Kidney (tissue), 14 donors: ENCODE measurements around the gene AFG3L2. TPM values are rescaled to one million over a fixed set of nuclear protein-coding genes. Genes with fewer than 3 reads are reported as not detected.

Experiments used
- DNase-seq, 5 donors: peaks; one replicate each; pipeline ENCODE4 v3.0.0-alpha.2; 2013 to 2020
- FAIRE-seq: peaks from 2 replicates; lab custom pipeline; 2012; peaks lifted over from hg19 to GRCh38; lab: Jason Lieb, UNC
- H3K27ac ChIP-seq, 2 donors: one replicate each; pipeline ENCODE4 v1.7.0; 2013; ENCODE audit warnings: low read depth in 2 of 2, low read length in 2 of 2, inconsistent platforms in 1 of 2
- H3K27me3 ChIP-seq: one replicate; pipeline ENCODE4 v1.7.1; 2013; ENCODE audit warnings: low read length, inconsistent platforms; ENCODE audit not compliant: control insufficient read depth, insufficient read depth
- H3K36me3 ChIP-seq, 3 donors: one replicate each; pipeline versions ENCODE4 v1.7.0 to v1.7.1; 2013; ENCODE audit warnings: low read length in 3 of 3, control low read depth in 1 of 3, inconsistent platforms in 1 of 3; ENCODE audit not compliant: insufficient read depth in 3 of 3, control insufficient read depth in 2 of 3
- H3K4me1 ChIP-seq, 3 donors: one replicate each; pipeline versions ENCODE4 v1.7.0 to v1.7.1; 2013; ENCODE audit warnings: low read length in 3 of 3, inconsistent platforms in 1 of 3, low read depth in 1 of 3; ENCODE audit not compliant: control insufficient read depth in 2 of 3, insufficient read depth in 2 of 3
- H3K4me3 ChIP-seq, 3 donors: one replicate each; pipeline versions ENCODE4 v1.7.0 to v1.8.1; 2013; ENCODE audit warnings: low read length in 3 of 3, control low read depth in 1 of 3, inconsistent platforms in 1 of 3
- H3K9ac ChIP-seq, 3 donors: one replicate each; pipeline versions ENCODE4 v1.7.0 to v1.7.1; 2013; ENCODE audit warnings: low read length in 3 of 3, control low read depth in 1 of 3, inconsistent platforms in 1 of 3
- H3K9me3 ChIP-seq, 3 donors: one replicate each; pipeline versions ENCODE4 v1.7.0 to v1.7.1; 2013; ENCODE audit warnings: low read length in 3 of 3, control low read depth in 1 of 3, inconsistent platforms in 1 of 3; ENCODE audit not compliant: control insufficient read depth in 2 of 3, insufficient read depth in 1 of 3
- intact Hi-C: fragments of 100-400 bp; cut with DNase I; formaldehyde crosslinking; loops from one replicate; pipeline ENCODE4 v1.11.1; 2022
- polyA plus RNA-seq: library from polyadenylated mRNA; stranded (reverse); fragments of 350-450 nt; fragmentation: Illumina TruSeq; extraction: RNeasy Lipid Tissue Mini Kit (QIAGEN cat#74804); gene quantifications from one replicate; pipeline ENCODE4 v1.2.3, GENCODE V29; 2014; ENCODE audit warnings: low read depth, low replicate concordance; ENCODE audit not compliant: insufficient read depth
- total RNA-seq: library from RNA; stranded (reverse); fragmentation: NEBNext Ultra II Directional; extraction: Animal tissue kit (Norgen Biotek cat#: 25700); gene quantifications from one replicate; pipeline ENCODE4 v1.2.1, GENCODE V29; 2021
- TF ChIP-seq, protein P1 (sequence below): IDR thresholded peaks from 3 replicates; pipeline ENCODE4 v1.5.1; 2012; ENCODE audit warnings: mild to moderate bottlenecking, moderate library complexity, borderline replicate concordance; ENCODE audit not compliant: insufficient read depth; ENCODE audit errors: extremely low read depth
- donor health status: control.
- donor health status: control.
- donor health status: control.
- donor health status: control.
- donor health status: control.
- donor health status: DM: yes; HTN: yes; CAD: no.
- donor health status: Normal renal cell carcinoma (clear cell type).

Gene AFG3L2
- total and polyA plus RNA-seq, 2 donors from 2014 or later = 55.9 to 62.7 TPM

DNA sequence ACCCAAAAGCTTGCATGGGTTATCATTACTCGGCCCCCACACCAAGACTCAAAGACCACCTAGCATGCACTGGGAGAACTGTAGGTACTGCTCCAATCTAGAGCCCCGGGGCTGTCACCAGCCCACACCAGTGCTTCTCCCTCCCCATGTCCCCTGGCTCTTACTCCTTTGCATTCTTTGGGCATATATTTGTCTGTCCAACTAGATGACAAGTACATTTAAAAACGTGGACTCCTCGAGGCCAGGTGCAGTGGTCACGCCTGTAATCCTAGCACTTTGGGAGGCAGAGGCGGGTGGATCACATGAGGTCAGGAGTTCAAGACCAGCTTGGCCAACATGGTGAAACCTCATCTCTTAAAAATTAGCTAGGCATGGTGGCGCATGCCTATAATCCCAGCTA is 7.8 kb downstream of the AFG3L2 start:
- Histone ChIP-seq H3K9me3 (no peaks in the 10 kb centered on the region), H3K27me3 (no peaks in the 10 kb centered on the region), H3K4me3 (no peak overlapping the region), H3K4me1 (peaks cover 0 to 3% (median 2%) of the 10 kb centered on the region in 3 donors), H3K27ac (no peak overlapping the region), H3K36me3 (peaks cover 3 to 27% (median 16%) of the 10 kb centered on the region in 3 donors), H3K9ac (no peak overlapping the region)
- intact Hi-C loops = no loop called here
- DNase-seq = no peak
- TF ChIP-seq, protein P1, sequence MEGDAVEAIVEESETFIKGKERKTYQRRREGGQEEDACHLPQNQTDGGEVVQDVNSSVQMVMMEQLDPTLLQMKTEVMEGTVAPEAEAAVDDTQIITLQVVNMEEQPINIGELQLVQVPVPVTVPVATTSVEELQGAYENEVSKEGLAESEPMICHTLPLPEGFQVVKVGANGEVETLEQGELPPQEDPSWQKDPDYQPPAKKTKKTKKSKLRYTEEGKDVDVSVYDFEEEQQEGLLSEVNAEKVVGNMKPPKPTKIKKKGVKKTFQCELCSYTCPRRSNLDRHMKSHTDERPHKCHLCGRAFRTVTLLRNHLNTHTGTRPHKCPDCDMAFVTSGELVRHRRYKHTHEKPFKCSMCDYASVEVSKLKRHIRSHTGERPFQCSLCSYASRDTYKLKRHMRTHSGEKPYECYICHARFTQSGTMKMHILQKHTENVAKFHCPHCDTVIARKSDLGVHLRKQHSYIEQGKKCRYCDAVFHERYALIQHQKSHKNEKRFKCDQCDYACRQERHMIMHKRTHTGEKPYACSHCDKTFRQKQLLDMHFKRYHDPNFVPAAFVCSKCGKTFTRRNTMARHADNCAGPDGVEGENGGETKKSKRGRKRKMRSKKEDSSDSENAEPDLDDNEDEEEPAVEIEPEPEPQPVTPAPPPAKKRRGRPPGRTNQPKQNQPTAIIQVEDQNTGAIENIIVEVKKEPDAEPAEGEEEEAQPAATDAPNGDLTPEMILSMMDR = no peak
- FAIRE-seq = no peak

DNA sequence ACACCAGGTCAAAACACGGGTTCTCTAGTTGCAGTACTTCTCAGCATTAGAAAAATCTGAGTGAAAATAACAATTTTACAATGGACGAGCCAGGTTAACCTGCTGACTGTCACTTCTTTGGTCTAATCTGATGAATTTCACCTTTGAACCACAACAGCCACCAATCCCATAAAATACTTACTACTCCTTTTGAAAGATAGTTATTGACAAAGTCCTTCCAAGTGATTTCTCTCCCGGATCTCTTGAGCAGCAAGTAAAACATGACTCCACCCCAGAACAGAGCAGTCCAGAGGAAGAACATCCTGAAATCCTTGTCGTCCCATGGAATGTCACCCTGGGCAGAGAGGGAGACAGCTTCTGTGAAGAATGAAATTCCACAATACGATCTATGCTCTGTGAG is 10.2 kb downstream of the AFG3L2 start:
- H3K4me3 ChIP-seq = no peak overlapping the region
- no peaks in the 10 kb centered on the region for H3K27me3 ChIP-seq
- peaks cover 3 to 29% (median 24%) of the 10 kb centered on the region in 3 donors for H3K36me3 ChIP-seq
- H3K9ac ChIP-seq = no peak overlapping the region
- no peak for FAIRE-seq
- H3K9me3 ChIP-seq = no peaks in the 10 kb centered on the region
- TF ChIP-seq, protein P1 = no peak
- DNase-seq = no peak
- intact Hi-C loops = no loop called here
- peaks cover 0 to 21% (median 15%) of the 10 kb centered on the region in 3 donors for H3K4me1 ChIP-seq
- H3K27ac ChIP-seq = no peak overlapping the region

DNA sequence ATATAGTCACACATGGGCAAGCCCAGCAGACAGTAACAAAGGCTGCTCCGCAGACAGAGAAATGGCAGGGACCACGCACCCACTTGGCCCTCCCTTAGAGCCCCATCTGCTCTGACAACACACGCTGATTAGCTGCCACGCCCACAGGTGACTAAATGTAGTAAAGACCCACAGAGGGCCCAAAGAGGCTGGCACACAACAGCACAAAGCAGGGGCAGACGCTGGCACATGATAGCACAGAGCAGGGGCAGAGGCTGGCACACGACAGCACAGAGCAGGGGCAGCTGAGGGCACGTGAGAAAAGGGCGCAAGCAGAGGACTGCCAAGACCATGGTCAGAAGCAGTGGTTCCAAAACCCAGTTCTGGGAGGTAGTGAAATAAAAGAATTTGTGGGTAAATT is 10.6 kb downstream of the AFG3L2 start:
- Histone ChIP-seq H3K27me3 (no peaks in the 10 kb centered on the region), H3K4me1 (peaks cover 0 to 22% (median 15%) of the 10 kb centered on the region in 3 donors), H3K27ac (no peak overlapping the region), H3K9ac (no peak overlapping the region), H3K4me3 (no peak overlapping the region), H3K9me3 (no peaks in the 10 kb centered on the region), H3K36me3 (peaks cover 3 to 29% (median 24%) of the 10 kb centered on the region in 3 donors)
- FAIRE-seq = no peak
- no peak for DNase-seq
- TF ChIP-seq, protein P1 = no peak
- intact Hi-C loops = no loop called here

DNA sequence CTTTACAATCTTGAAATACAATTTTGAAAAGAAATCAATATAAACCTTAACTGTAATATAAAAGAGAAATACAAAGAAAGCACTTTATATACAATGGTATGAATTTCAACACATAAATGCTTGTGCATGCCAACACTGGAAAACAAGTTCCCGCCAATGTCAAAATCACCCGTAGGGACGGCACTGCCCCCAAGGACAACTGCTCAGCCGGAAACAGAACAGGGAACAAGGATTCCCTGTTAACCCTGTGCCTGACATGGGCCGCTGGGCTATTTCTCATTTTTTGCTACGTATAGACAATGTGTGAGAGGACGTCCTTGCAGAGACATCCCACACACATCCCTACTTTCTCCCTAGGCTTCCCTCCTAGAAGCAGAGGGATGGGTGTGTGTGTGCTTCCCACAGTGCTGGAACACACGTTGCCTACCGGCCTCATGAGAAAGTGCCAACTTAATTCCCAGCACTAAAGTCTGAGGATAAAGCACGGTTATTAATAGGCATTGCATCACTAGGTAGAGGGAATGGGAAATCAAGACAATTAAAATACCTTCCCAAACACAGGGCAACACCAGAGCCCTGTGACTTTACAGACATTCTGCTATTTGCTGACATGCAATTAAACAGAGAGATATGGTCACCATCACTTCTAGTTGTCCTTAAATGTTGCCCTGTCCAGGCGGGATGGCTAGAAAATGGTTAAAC is 14.4 kb downstream of the AFG3L2 start:
- Histone ChIP-seq H3K4me3 (no peak overlapping the region), H3K9me3 (no peaks in the 10 kb centered on the region), H3K27ac (peak overlapping the region in 1 of 2 donors; percentile 30), H3K27me3 (no peaks in the 10 kb centered on the region), H3K9ac (no peak overlapping the region), H3K36me3 (peaks cover 4 to 40% (median 36%) of the 10 kb centered on the region in 3 donors), H3K4me1 (peaks cover 0 to 22% (median 15%) of the 10 kb centered on the region in 3 donors)
- TF ChIP-seq, protein P1 = no peak
- no peak for DNase-seq
- FAIRE-seq = no peak
- intact Hi-C loops = no loop called here
